Measurements from ENCODE around the gene AKAP9.
"Not testable (repeated sequence)": the region's sequence is repeated elsewhere in the genome, so short reads cannot be mapped to it uniquely, and the experiment has no call there.

Gene AKAP9

DNA sequence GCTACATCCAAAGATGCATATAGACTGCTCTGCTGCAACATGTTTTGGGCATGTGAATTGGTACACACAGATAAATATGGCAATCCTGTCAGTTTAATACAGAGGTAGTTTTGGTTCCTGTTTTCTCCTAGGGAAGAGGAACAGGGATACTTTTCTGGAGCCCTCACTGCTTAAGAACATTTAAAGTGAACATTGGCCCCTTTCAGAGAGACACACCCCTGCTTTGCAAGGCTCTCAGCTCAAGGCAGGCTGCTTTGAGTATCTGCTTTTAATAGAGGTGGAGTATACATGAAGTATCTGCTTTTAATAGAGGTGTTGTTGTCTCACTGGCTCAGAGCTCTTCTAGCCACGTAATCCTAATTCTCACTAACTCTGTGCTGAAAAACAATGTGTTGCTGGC, 154.7 kb downstream of the AKAP9 start:
- Mint-ChIP-seq H3K9me3 (no peaks in the 10 kb centered on the region), H3K36me3 (ENCODE audit: low read depth) (peaks cover 66% of the 10 kb centered on the region), H3K27me3 (ENCODE audit: low read depth, poor library complexity) (no peaks in the 10 kb centered on the region), H3K27ac (no peak overlapping the region), H3K4me1 (no peaks in the 10 kb centered on the region), H3K4me3 (no peak overlapping the region)
- TF ChIP-seq, protein P1, sequence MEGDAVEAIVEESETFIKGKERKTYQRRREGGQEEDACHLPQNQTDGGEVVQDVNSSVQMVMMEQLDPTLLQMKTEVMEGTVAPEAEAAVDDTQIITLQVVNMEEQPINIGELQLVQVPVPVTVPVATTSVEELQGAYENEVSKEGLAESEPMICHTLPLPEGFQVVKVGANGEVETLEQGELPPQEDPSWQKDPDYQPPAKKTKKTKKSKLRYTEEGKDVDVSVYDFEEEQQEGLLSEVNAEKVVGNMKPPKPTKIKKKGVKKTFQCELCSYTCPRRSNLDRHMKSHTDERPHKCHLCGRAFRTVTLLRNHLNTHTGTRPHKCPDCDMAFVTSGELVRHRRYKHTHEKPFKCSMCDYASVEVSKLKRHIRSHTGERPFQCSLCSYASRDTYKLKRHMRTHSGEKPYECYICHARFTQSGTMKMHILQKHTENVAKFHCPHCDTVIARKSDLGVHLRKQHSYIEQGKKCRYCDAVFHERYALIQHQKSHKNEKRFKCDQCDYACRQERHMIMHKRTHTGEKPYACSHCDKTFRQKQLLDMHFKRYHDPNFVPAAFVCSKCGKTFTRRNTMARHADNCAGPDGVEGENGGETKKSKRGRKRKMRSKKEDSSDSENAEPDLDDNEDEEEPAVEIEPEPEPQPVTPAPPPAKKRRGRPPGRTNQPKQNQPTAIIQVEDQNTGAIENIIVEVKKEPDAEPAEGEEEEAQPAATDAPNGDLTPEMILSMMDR (IDR thresholded peaks at IDR 0.05): no peak
- no peak for DNase-seq

DNA sequence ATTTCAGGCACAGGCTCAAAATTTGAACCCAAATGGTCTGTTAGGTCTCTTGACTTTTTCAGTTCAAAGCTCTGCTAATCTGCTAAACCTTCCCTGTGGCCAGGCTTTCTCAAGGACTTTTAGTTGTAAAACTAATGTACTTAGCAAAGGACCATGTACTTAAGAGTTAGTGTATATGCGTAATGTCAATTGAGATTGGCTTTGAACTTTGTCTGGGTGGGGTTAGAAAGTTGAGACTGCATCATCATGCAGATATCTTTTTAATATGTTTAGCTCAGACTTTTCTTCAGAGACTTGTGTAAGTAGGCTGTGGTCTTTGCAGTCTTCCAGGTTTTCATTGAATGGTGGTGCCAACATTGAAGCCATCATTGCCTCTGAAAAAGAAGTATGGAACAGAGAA, 159.9 kb downstream of the AKAP9 start:
- no peak for DNase-seq
- TF ChIP-seq, protein P1 (IDR thresholded peaks at IDR 0.05): no peak
- no peaks in the 10 kb centered on the region for H3K9me3 Mint-ChIP-seq
- no peaks in the 10 kb centered on the region for H3K4me1 Mint-ChIP-seq
- H3K27me3 Mint-ChIP-seq (ENCODE audit: low read depth, poor library complexity): no peaks in the 10 kb centered on the region
- H3K4me3 Mint-ChIP-seq: no peak overlapping the region
- no peak overlapping the region for H3K27ac Mint-ChIP-seq
- peaks cover 76% of the 10 kb centered on the region for H3K36me3 Mint-ChIP-seq (ENCODE audit: low read depth)

DNA sequence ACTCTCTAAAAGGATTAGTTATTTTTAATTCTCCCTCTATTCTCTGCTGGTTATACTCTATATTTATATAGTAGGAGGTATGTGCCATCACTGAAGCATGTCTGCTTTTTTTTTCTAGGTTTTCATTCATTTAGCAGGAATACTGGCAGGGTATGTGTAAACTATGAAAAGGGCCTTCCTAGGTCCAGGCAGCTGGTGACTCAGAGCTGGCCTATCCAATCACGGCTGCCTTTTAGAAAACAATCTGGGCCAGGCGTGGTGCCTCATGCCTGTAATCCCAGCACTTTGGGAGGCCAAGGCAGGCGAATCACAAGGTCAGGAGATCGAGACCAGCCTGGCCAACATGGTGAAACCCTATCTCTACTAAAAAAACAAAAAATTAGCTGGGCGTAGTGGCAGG, 162.2 kb downstream of the AKAP9 start:
- H3K4me1 Mint-ChIP-seq; H3K27me3 Mint-ChIP-seq (ENCODE audit: low read depth, poor library complexity); DNase-seq; H3K4me3 Mint-ChIP-seq; H3K9me3 Mint-ChIP-seq; H3K27ac Mint-ChIP-seq: not testable (repeated sequence)
- H3K36me3 Mint-ChIP-seq (ENCODE audit: low read depth): peaks cover 76% of the 10 kb centered on the region

DNA sequence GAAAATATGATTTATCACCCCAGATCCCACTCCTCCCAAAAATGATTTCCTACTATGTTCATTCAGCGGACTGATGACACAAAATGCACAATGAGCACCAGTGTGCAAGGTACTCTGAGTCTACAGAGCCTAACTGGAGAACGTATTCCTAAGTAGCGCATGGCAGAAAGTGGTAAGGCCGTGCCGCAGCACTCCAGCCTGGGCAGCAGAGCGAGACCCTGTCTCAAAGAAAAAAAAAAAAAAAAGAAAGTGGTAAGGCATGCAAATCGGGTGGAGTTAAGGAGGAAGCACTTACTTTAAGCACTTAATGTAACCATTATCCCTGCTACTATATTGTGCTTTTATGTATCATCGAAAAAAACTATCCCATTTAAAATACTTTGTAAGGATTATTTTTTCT, 168.2 kb downstream of the AKAP9 start:
- Mint-ChIP-seq H3K27me3 (ENCODE audit: low read depth, poor library complexity) (no peaks in the 10 kb centered on the region), H3K4me1 (no peaks in the 10 kb centered on the region), H3K4me3 (no peak overlapping the region), H3K27ac (peak overlapping the region; percentile 87), H3K36me3 (ENCODE audit: low read depth) (peaks cover 72% of the 10 kb centered on the region), H3K9me3 (no peaks in the 10 kb centered on the region)
- TF ChIP-seq, protein P1 (IDR thresholded peaks at IDR 0.05): no peak
- no peak for DNase-seq

DNA sequence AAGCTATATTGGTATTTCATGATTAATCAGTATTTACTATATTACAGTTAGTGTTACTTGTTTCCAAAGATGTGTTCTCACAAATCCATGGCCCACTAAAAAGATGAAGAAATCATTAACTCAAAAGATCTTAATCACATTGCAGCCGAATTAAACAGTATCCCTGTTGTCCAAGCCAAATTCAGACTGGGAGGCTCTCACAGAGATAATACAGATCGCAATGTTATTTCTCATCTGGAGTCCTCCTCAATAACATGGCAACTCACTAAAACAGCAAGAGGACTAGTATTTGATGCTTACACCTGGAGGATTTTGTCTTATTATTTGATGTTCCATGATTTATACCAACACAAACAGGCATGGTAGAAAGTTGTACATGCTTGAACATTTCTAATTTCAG, 170.2 kb downstream of the AKAP9 start:
- peaks cover 76% of the 10 kb centered on the region for H3K36me3 Mint-ChIP-seq (ENCODE audit: low read depth)
- TF ChIP-seq, protein P1 (IDR thresholded peaks at IDR 0.05): no peak
- H3K4me1 Mint-ChIP-seq: no peaks in the 10 kb centered on the region
- H3K4me3 Mint-ChIP-seq: no peak overlapping the region
- H3K9me3 Mint-ChIP-seq: no peaks in the 10 kb centered on the region
- peak overlapping the region; percentile 36 for H3K27ac Mint-ChIP-seq
- no peaks in the 10 kb centered on the region for H3K27me3 Mint-ChIP-seq (ENCODE audit: low read depth, poor library complexity)
- no peak for DNase-seq

DNA sequence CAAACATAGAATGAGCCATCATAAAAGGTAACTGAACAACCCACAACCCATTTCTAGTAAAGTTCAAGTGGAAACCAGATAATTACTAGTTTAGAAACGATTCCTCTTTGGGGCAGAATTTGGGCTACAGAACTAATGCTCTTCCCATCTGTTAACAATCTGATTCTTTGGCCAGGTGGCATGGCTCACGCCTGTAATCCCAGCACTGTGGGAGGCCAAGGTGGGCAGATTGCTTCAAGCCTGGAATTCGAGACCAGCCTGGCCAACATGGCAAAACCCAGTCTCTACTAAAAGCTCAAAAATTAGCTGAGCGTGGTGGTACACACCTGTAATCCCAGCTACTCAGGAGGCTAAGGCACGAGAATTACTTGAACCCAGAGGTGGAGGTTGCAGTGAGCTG, 175.2 kb downstream of the AKAP9 start:
- H3K27me3 Mint-ChIP-seq (ENCODE audit: low read depth, poor library complexity): no peaks in the 10 kb centered on the region
- H3K27ac Mint-ChIP-seq: peak overlapping the region; percentile 60
- H3K4me3 Mint-ChIP-seq: no peak overlapping the region
- H3K4me1 Mint-ChIP-seq: no peaks in the 10 kb centered on the region
- no peak for DNase-seq
- peaks cover 3% of the 10 kb centered on the region for H3K9me3 Mint-ChIP-seq
- TF ChIP-seq, protein P1 (IDR thresholded peaks at IDR 0.05): no peak
- peaks cover 84% of the 10 kb centered on the region for H3K36me3 Mint-ChIP-seq (ENCODE audit: low read depth)

Data from nephron progenitor cell (in vitro differentiated cells).